Mesenchymal stem cell (in vitro differentiated cells and primary cell): ENCODE data around the gene FKBP5.
A peak's percentile ranks its signal among the peaks of the same experiment; 100 is the strongest.
"Not testable (repeated sequence)": the region's sequence is repeated elsewhere in the genome, so short reads cannot be mapped to it uniquely, and the experiment has no call there.

Source experiments
- DNase-seq: peaks from one replicate; pipeline ENCODE4 v3.0.0-alpha.2; 2013
- H2AFZ ChIP-seq: one replicate; pipeline ENCODE4 v1.6.1; 2013; ENCODE audit warnings: low read depth, mild to moderate bottlenecking, control low read depth, inconsistent platforms, low read length, moderate library complexity
- H2AK5ac ChIP-seq: 2 replicates; pipeline ENCODE4 v1.6.1; 2013; ENCODE audit warnings: low read length, moderate library complexity, mild to moderate bottlenecking, inconsistent platforms; ENCODE audit not compliant: severe bottlenecking
- H2BK120ac ChIP-seq: one replicate; pipeline ENCODE4 v1.6.1; 2013; ENCODE audit warnings: low read depth, mild to moderate bottlenecking, inconsistent platforms, low read length, moderate library complexity
- H2BK12ac ChIP-seq, 2 experiments: one replicate each; pipeline ENCODE4 v1.6.1; 2013; ENCODE audit warnings: inconsistent platforms in 2 of 2, low read length in 2 of 2, mild to moderate bottlenecking in 2 of 2, moderate library complexity in 2 of 2, control low read depth in 1 of 2
- H2BK15ac ChIP-seq: one replicate; pipeline ENCODE4 v1.6.1; 2013; ENCODE audit warnings: mild to moderate bottlenecking, low read depth, inconsistent platforms; ENCODE audit not compliant: poor library complexity, severe bottlenecking
- H2BK5ac ChIP-seq: 2 replicates; pipeline ENCODE4 v1.6.1; 2013; ENCODE audit warnings: low read depth, mild to moderate bottlenecking, low read length, control low read depth, inconsistent platforms; ENCODE audit not compliant: poor library complexity, severe bottlenecking
- H3K14ac ChIP-seq, 2 experiments: one replicate each; pipeline ENCODE4 v1.6.1; 2013; ENCODE audit warnings: inconsistent platforms in 2 of 2, low read length in 2 of 2, control low read depth in 1 of 2, mild to moderate bottlenecking in 1 of 2, moderate library complexity in 1 of 2
- H3K18ac ChIP-seq, 2 experiments: one replicate each; pipeline ENCODE4 v1.6.1; 2013; ENCODE audit warnings: inconsistent platforms in 2 of 2, low read length in 2 of 2, control low read depth in 1 of 2, low read depth in 1 of 2, mild to moderate bottlenecking in 1 of 2
- H3K23ac ChIP-seq, 2 experiments: one replicate each; pipeline ENCODE4 v1.6.1; 2013; ENCODE audit warnings: inconsistent platforms in 2 of 2, low read length in 2 of 2, mild to moderate bottlenecking in 2 of 2, moderate library complexity in 2 of 2, control low read depth in 1 of 2
- H3K27ac ChIP-seq: 2 replicates; pipeline ENCODE4 v1.5.1; 2013; ENCODE audit warnings: mild to moderate bottlenecking, moderate library complexity, low read length, control low read depth, inconsistent platforms; ENCODE audit not compliant: poor library complexity, severe bottlenecking
- H3K27me3 ChIP-seq, 2 experiments: 2 replicates each; pipeline versions ENCODE4 v1.6.1 to v1.7.0; 2013; ENCODE audit warnings: low read length in 2 of 2, mild to moderate bottlenecking in 2 of 2, moderate library complexity in 2 of 2, control low read depth in 1 of 2, inconsistent platforms in 1 of 2; ENCODE audit not compliant: control insufficient read depth in 1 of 2, insufficient read depth in 1 of 2
- H3K36me3 ChIP-seq, 2 experiments: 2 replicates each; pipeline versions ENCODE4 v1.6.1 to v1.7.0; 2013; ENCODE audit warnings: low read length in 2 of 2, control low read depth in 1 of 2, inconsistent platforms in 1 of 2, low read depth in 1 of 2, mild to moderate bottlenecking in 1 of 2; ENCODE audit not compliant: insufficient read depth in 2 of 2, control insufficient read depth in 1 of 2
- H3K4ac ChIP-seq, 2 experiments: one replicate each; pipeline ENCODE4 v1.6.1; 2013; ENCODE audit warnings: inconsistent platforms in 2 of 2, low read length in 2 of 2, mild to moderate bottlenecking in 2 of 2, moderate library complexity in 2 of 2, control low read depth in 1 of 2, low read depth in 1 of 2
- H3K4me1 ChIP-seq: 2 replicates; pipeline ENCODE4 v1.6.1; 2013; ENCODE audit warnings: low read depth, low read length, control low read depth; ENCODE audit not compliant: control insufficient read depth, insufficient read depth
- H3K4me2 ChIP-seq: 2 replicates; pipeline ENCODE4 v1.6.1; 2013; ENCODE audit warnings: low read length, mild to moderate bottlenecking, inconsistent platforms; ENCODE audit not compliant: poor library complexity, severe bottlenecking
- H3K4me3 ChIP-seq, 2 experiments: 2 replicates each; pipeline versions ENCODE4 v1.5.1 to v1.7.0; 2013; ENCODE audit warnings: low read length in 2 of 2, mild to moderate bottlenecking in 2 of 2, control low read depth in 1 of 2, low read depth in 1 of 2; ENCODE audit not compliant: insufficient read depth in 1 of 2
- H3K79me1 ChIP-seq: replicated peaks from 2 replicates; pipeline ENCODE4 v1.6.1; 2013; ENCODE audit warnings: mild to moderate bottlenecking, control low read depth, low read length, inconsistent platforms; ENCODE audit not compliant: poor library complexity, severe bottlenecking
- H3K9ac ChIP-seq: 2 replicates; pipeline ENCODE4 v1.7.0; 2013; ENCODE audit warnings: mild to moderate bottlenecking, low read length, moderate library complexity
- H3K9me3 ChIP-seq: 2 replicates; pipeline ENCODE4 v1.7.0; 2013; ENCODE audit warnings: mild to moderate bottlenecking, low read length; ENCODE audit not compliant: control insufficient read depth
- H4K8ac ChIP-seq: one replicate; pipeline ENCODE4 v1.6.1; 2013; ENCODE audit warnings: inconsistent platforms, mild to moderate bottlenecking, low read length, moderate library complexity
- H4K91ac ChIP-seq: one replicate; pipeline ENCODE4 v1.6.1; 2013; ENCODE audit warnings: mild to moderate bottlenecking, low read length, inconsistent platforms
- WGBS: methylation state at CpG from one replicate; pipeline ENCODE4 v1.1.7; 2013; ENCODE audit warnings: mixed read lengths; 5-methylcytosine and 5-hydroxymethylcytosine counted together

FKBP5 gene

DNA sequence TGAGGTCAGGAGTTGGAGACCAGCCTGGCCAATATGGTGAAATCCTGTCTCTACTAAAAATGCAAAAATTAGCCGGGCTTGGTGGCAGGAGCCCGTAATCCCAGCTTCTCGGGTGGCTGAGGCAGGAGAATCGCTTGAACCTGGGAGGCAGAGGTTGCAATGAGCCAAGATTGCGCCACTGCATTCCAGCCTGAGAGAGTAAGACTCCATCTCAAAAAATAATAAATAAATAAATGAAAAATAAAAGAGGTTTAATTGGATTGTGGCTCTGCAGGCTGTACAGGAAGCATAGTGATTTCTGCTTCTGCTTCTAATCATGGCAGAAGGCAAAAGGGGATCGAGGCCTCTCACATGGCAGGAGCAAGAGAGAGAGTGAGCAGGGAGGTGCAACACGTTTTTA lies 9.7 kb upstream of the FKBP5 start:
- not testable (repeated sequence) for H3K4me1 ChIP-seq, DNase-seq, H2BK15ac ChIP-seq, H3K4me2 ChIP-seq, H3K27ac ChIP-seq, H3K14ac ChIP-seq, H2BK5ac ChIP-seq, H2BK120ac ChIP-seq, H2BK12ac ChIP-seq, H3K79me1 ChIP-seq, H2AFZ ChIP-seq, H3K4ac ChIP-seq, H3K27me3 ChIP-seq, H3K9ac ChIP-seq, H4K91ac ChIP-seq, H3K36me3 ChIP-seq, H3K23ac ChIP-seq, H3K18ac ChIP-seq, H4K8ac ChIP-seq, H2AK5ac ChIP-seq, H3K4me3 ChIP-seq
- WGBS: 82% methylated on average over 6 of the region's 7 CpGs
- peaks cover 13% of the 10 kb centered on the region for H3K9me3 ChIP-seq

DNA sequence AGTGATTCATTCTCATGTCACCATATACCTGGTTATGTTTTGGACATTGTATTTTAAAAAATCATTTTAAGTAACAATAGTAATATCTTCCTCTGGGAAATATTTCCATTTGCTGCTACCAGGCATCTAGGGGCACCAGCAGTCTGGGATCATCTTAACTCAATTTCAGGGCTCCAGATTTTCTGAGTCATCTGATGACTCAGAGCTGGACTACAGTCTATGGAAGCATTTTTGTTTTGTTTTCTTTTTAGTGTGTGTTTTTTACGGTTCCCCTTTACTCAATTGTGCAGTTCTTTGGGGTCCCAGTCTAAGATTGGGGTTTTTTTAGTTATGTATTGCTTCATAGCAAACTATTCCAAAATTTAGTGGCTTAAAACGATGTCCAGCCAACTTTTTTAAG lies 5.7 kb upstream of the FKBP5 start:
- Histone ChIP-seq H3K23ac (no peak overlapping the region), H3K4me1 (no peaks in the 10 kb centered on the region), H3K18ac (no peak overlapping the region), H3K4me2 (no peak overlapping the region), H3K36me3 (no peaks in the 10 kb centered on the region), H3K79me1 (no peaks in the 10 kb centered on the region), H3K9ac (no peak overlapping the region), H3K27ac (no peak overlapping the region), H3K14ac (no peak overlapping the region), H3K4me3 (no peak overlapping the region), H2BK15ac (no peak overlapping the region), H2AK5ac (no peak overlapping the region), H2AFZ (no peak overlapping the region), H2BK12ac (no peak overlapping the region), H2BK5ac (no peak overlapping the region), H4K8ac (no peak overlapping the region), H3K27me3 (no peaks in the 10 kb centered on the region), H3K9me3 (peaks cover 12% of the 10 kb centered on the region), H4K91ac (no peak overlapping the region), H3K4ac (no peak overlapping the region), H2BK120ac (no peak overlapping the region)
- DNase-seq: peak; percentile 54
- 89% methylated on average over 2 of the region's 2 CpGs for whole genome bisulfite sequencing

DNA sequence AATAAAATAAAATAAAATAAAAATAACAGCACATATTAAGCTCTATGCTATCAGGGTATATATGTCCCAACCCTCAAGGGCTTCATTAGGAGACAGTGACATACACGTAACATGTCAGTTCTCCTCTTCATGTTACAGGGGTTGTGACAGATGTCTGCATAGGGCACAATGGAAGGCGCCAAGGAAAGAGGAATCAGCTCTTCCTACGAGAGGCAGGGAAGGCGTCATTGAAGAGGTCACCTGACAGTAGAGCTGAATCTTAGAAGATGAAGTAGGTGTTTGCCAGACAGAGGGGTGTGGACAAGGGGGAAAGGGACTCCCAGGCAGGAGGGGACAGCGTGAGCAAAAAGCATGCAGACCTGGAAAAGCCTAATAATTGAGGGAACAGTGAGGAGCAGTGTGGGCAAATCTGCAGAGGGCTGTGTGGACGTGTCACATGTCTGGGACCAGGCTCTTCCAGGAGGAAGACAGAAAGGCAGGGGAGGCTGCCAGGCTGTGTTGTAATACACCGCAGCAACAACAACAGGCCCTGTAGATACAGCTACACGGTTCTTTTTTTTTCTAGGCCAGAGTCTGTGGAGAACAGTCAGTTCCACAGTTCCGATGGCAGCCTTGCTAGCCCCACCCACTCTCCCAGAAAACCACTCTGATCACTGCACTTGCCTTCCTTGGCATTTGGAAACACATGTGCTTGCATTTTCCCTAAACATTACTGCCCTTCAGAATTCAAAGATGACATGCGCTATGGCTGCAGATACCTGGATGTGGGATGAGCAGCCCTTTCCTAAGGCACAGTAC lies 2.5 kb upstream of the FKBP5 start:
- peaks cover 2% of the 10 kb centered on the region for H3K4me1 ChIP-seq
- H3K4me3 ChIP-seq: no peak overlapping the region
- H3K4me2 ChIP-seq: no peak overlapping the region
- H3K14ac ChIP-seq: no peak overlapping the region
- H3K79me1 ChIP-seq: peaks cover 2% of the 10 kb centered on the region
- peak overlapping the region; percentile 15 for H3K9ac ChIP-seq
- peak; percentile 73 for DNase-seq
- no peak overlapping the region for H3K27ac ChIP-seq
- peaks cover 12% of the 10 kb centered on the region for H3K9me3 ChIP-seq
- H4K8ac ChIP-seq: peak overlapping the region; percentile 73
- H3K4ac ChIP-seq: peak overlapping the region in 1 of 2 experiments; percentile 82
- no peaks in the 10 kb centered on the region for H3K36me3 ChIP-seq
- 77% methylated on average over 10 of the region's 10 CpGs for WGBS
- no peak overlapping the region for H2BK5ac ChIP-seq
- H3K23ac ChIP-seq: no peak overlapping the region
- peak overlapping the region; percentile 29 to 76 for H3K18ac ChIP-seq
- peak overlapping the region; percentile 2 for H4K91ac ChIP-seq
- H2AK5ac ChIP-seq: no peak overlapping the region
- peak overlapping the region; percentile 71 to 97 for H2BK12ac ChIP-seq
- H2BK15ac ChIP-seq: no peak overlapping the region
- H3K27me3 ChIP-seq: no peaks in the 10 kb centered on the region
- H2BK120ac ChIP-seq: peak overlapping the region; percentile 2
- no peak overlapping the region for H2AFZ ChIP-seq

GRCh38 chr6:35690484-35690883 lies 1.8 kb upstream of the FKBP5 start:
- 98% methylated on average over 7 of the region's 9 CpGs for WGBS
- H2BK15ac ChIP-seq: no peak overlapping the region

More at GRCh38 chr6:35690484-35690883, 1.8 kb upstream of the FKBP5 start:
- Histone ChIP-seq H3K27me3 (no peaks in the 10 kb centered on the region), H3K36me3 (no peaks in the 10 kb centered on the region), H3K14ac (no peak overlapping the region), H2BK12ac (no peak overlapping the region), H3K4ac (no peak overlapping the region), H2BK5ac (no peak overlapping the region), H4K8ac (no peak overlapping the region), H2AK5ac (no peak overlapping the region), H2BK120ac (no peak overlapping the region), H3K23ac (no peak overlapping the region), H3K4me3 (no peak overlapping the region), H2AFZ (no peak overlapping the region), H3K18ac (no peak overlapping the region), H3K9ac (no peak overlapping the region), H3K27ac (no peak overlapping the region), H4K91ac (no peak overlapping the region), H3K9me3 (peaks cover 12% of the 10 kb centered on the region), H3K4me1 (peaks cover 2% of the 10 kb centered on the region), H3K79me1 (peaks cover 2% of the 10 kb centered on the region), H3K4me2 (no peak overlapping the region)
- no peak for DNase-seq
